Measurements from ENCODE around the gene PDE2A.
A peak's percentile ranks its signal among the peaks of the same experiment; 100 is the strongest.

DNA sequence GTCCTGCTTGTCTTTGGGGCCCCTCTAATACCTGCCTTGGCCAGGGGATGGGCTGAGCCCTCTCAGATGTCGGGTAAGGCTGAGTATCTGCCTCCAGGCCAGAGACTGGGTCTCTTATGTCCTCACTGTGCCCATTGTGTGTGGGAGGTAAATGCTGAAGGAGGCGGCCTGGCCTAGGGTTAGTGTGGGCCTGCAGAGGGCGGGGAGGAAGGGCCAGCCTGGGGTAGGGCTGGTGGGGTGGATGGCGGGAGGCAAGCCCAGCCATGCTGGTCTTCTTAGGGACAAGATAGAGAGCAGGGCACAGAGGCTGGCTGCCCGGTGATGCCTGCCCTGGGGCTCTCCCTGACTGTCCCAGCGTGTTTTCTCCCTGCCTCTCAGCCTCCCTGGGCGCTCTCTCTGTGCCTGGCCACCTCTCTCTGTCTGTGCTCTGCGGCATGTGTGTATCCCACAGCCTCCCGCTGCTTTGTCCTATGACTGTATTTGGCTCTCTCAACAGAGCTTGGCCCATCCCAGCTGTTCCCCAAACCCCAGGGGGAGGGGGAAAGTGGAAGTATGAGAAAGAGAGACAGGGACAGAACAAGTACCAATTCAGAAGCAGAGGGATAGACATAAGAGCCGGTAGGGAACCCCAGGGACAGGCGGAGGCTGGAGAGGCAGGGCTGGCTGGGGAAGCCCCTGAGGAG is 57.0 kb downstream of the PDE2A start:
- TF ChIP-seq, protein P1, sequence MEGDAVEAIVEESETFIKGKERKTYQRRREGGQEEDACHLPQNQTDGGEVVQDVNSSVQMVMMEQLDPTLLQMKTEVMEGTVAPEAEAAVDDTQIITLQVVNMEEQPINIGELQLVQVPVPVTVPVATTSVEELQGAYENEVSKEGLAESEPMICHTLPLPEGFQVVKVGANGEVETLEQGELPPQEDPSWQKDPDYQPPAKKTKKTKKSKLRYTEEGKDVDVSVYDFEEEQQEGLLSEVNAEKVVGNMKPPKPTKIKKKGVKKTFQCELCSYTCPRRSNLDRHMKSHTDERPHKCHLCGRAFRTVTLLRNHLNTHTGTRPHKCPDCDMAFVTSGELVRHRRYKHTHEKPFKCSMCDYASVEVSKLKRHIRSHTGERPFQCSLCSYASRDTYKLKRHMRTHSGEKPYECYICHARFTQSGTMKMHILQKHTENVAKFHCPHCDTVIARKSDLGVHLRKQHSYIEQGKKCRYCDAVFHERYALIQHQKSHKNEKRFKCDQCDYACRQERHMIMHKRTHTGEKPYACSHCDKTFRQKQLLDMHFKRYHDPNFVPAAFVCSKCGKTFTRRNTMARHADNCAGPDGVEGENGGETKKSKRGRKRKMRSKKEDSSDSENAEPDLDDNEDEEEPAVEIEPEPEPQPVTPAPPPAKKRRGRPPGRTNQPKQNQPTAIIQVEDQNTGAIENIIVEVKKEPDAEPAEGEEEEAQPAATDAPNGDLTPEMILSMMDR (IDR thresholded peaks at IDR 0.05; ENCODE audit: insufficient read depth, low read depth, low read length), result no peak
- TF ChIP-seq EZH2 (IDR thresholded peaks at IDR 0.05; ENCODE audit: insufficient read depth, low read length), result peak; percentile 17

Data from astrocyte (in vitro differentiated cells and primary cell).